OCI-LY7 (cell line): ENCODE results near the gene PCDH9. TPM values are rescaled to one million over a fixed set of nuclear protein-coding genes. Genes with fewer than 3 reads are reported as not detected.

ENCODE experiments used
- BruUV-seq: library from RNA; stranded (reverse); fragments of 400-500 nt; replicated peaks from 2 replicates; lab custom pipeline; 2021; lab: Mats Ljungman, UMichigan
- CTCF ChIA-PET: fragments of 300-600 bp; sonication (Branson Sonifier 250); formaldehyde crosslinking; loops from one replicate; lab custom pipeline; 2022; ENCODE audit warnings: antibody characterized with exemption; ENCODE audit not compliant: unreplicated experiment; lab: Charles Lee
- POLR2A ChIA-PET: fragments of 300-600 bp; sonication (Branson Sonifier 250); formaldehyde crosslinking; loops from one replicate; lab custom pipeline; 2022; ENCODE audit warnings: antibody characterized with exemption; lab: Charles Lee
- DNase-seq: peaks from one replicate; pipeline ENCODE4 v3.0.0-alpha.2; 2015; ENCODE audit warnings: low spot score
- H2AFZ ChIP-seq: fragments of 200-600 bp; sonication (generic), shearing (Covaris generic); 2 replicates; pipeline ENCODE4 v1.6.1; 2014; ENCODE audit warnings: mild to moderate bottlenecking, antibody characterized with exemption, low read length, moderate library complexity
- H3K27ac ChIP-seq: fragments of 200-600 bp; sonication (generic); 2 replicates; pipeline ENCODE4 v1.5.1; 2014; ENCODE audit warnings: mixed run types, low read depth, mild to moderate bottlenecking, moderate library complexity, low read length, inconsistent platforms; ENCODE audit not compliant: poor library complexity, severe bottlenecking
- H3K36me3 ChIP-seq: fragments of 200-600 bp; sonication (generic); 2 replicates; pipeline ENCODE4 v1.6.1; 2014; ENCODE audit warnings: mild to moderate bottlenecking, antibody characterized with exemption, low read length, moderate library complexity, mixed read lengths; ENCODE audit not compliant: insufficient read depth
- H3K4me1 ChIP-seq: fragments of 200-600 bp; sonication (generic); 2 replicates; pipeline ENCODE4 v1.5.1; 2014; ENCODE audit warnings: mild to moderate bottlenecking, low read length; ENCODE audit not compliant: insufficient read depth, poor library complexity, severe bottlenecking
- H3K4me2 ChIP-seq: fragments of 200-600 bp; sonication (generic); 2 replicates; pipeline ENCODE4 v1.6.1; 2014; ENCODE audit warnings: mild to moderate bottlenecking, low read length
- H3K4me3 ChIP-seq: fragments of 200-600 bp; sonication (generic); 2 replicates; pipeline ENCODE4 v1.5.1; 2014; ENCODE audit warnings: mild to moderate bottlenecking, low read depth, low read length; ENCODE audit not compliant: poor library complexity, severe bottlenecking
- H3K79me2 ChIP-seq: fragments of 200-600 bp; sonication (generic); 2 replicates; pipeline ENCODE4 v1.6.1; 2016; ENCODE audit warnings: low read depth, mild to moderate bottlenecking, low read length, moderate library complexity, mixed read lengths; ENCODE audit not compliant: insufficient read depth
- H3K9me2 ChIP-seq: fragments of 200-600 bp; sonication (generic); 2 replicates; pipeline ENCODE4 v1.6.1; 2016; ENCODE audit warnings: mild to moderate bottlenecking, low read length, mixed read lengths; ENCODE audit not compliant: insufficient read depth
- H3K9me3 ChIP-seq: fragments of 200-600 bp; sonication (generic); 2 replicates; pipeline ENCODE4 v1.6.1; 2014; ENCODE audit warnings: mild to moderate bottlenecking, mixed run types, low read length, mixed read lengths
- H4K20me1 ChIP-seq: fragments of 200-600 bp; sonication (generic); 2 replicates; pipeline ENCODE4 v1.6.1; 2014; ENCODE audit warnings: mild to moderate bottlenecking, antibody characterized with exemption, low read length, moderate library complexity, mixed read lengths; ENCODE audit not compliant: insufficient read depth
- EZH2phosphoT487 ChIP-seq: fragments of 200-600 bp; sonication (generic); IDR thresholded peaks from 2 replicates; pipeline ENCODE4 v1.6.1; 2018; ENCODE audit warnings: low read depth, borderline replicate concordance, mild to moderate bottlenecking, mixed run types, antibody characterized with exemption, low read length, moderate library complexity, mixed read lengths
- intact Hi-C: fragments of 100-400 bp; cut with micrococcal nuclease; formaldehyde crosslinking; loops from one replicate; pipeline ENCODE4 v1.10.0; 2022; ENCODE audit not compliant: unreplicated experiment
- total RNA-seq, 2 experiments: library from RNA; depleted of rRNA in 1 of 2; stranded (reverse); fragments of >200 nt in 1 of 2; shearing (Covaris generic) in 1 of 2; gene quantifications; 2 replicates each; pipeline ENCODE4 v1.2.3, GENCODE V29; 2014 to 2022
- TF ChIP-seq, protein P1 (sequence below): fragments of 200-600 bp; sonication (generic); conservative IDR thresholded peaks from 2 replicates; pipeline ENCODE4 v1.5.1; 2014; ENCODE audit warnings: mild to moderate bottlenecking, antibody characterized with exemption, low read length, moderate library complexity, mixed read lengths

PCDH9 gene
- total RNA-seq, 2 experiments from 2014 or later: 20.1 to 26.0 TPM

DNA sequence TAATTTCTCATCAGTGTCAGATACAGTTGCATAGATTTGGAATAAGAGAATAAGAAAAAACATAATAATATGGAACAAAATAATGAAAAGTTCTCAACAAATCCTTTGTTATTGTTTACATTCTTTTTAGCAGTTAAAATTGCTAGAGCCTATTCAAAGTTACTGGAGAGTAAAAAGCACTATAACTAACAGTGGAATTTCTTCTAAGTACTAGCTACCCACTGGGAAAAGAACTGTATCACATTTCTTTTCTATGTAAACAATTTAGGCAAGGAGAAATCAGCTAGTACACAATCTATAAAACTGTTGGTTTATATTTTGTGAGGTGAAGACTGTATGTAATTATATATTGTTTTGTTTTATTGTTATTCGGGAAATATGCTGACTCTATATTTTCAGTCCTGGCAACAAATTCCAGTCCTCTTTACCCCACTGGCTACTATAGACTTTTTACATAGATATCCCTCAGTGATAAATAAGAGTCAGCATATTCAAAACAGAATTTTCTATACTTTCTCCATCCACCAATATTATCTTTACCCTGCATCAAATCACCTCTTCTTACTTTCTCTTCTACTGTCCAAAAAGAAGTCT, 222.0 kb downstream of the PCDH9 start:
- H3K4me3 ChIP-seq: no peak overlapping the region
- intact Hi-C loops: no loop called here
- no peaks in the 10 kb centered on the region for H3K9me3 ChIP-seq
- H3K36me3 ChIP-seq: no peaks in the 10 kb centered on the region
- CTCF ChIA-PET: no interaction called here
- no peak for DNase-seq
- TF ChIP-seq, protein P1, sequence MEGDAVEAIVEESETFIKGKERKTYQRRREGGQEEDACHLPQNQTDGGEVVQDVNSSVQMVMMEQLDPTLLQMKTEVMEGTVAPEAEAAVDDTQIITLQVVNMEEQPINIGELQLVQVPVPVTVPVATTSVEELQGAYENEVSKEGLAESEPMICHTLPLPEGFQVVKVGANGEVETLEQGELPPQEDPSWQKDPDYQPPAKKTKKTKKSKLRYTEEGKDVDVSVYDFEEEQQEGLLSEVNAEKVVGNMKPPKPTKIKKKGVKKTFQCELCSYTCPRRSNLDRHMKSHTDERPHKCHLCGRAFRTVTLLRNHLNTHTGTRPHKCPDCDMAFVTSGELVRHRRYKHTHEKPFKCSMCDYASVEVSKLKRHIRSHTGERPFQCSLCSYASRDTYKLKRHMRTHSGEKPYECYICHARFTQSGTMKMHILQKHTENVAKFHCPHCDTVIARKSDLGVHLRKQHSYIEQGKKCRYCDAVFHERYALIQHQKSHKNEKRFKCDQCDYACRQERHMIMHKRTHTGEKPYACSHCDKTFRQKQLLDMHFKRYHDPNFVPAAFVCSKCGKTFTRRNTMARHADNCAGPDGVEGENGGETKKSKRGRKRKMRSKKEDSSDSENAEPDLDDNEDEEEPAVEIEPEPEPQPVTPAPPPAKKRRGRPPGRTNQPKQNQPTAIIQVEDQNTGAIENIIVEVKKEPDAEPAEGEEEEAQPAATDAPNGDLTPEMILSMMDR: no peak
- TF ChIP-seq EZH2phosphoT487: no peak
- no peaks in the 10 kb centered on the region; the same call in 1 of the 2 replicates for H3K9me2 ChIP-seq
- no peak overlapping the region for H3K27ac ChIP-seq
- no peaks in the 10 kb centered on the region for H3K4me1 ChIP-seq
- H2AFZ ChIP-seq: no peak overlapping the region; the same call in 1 of the 2 replicates
- no peaks in the 10 kb centered on the region for H4K20me1 ChIP-seq
- POLR2A ChIA-PET: interaction anchor here (0.7 to 2.0 kb wide), 2 partner anchors 10 to 29 kb away, joined by 3 to 6 read pairs; no protein-coding TSS in a partner anchor
- no peak overlapping the region for H3K4me2 ChIP-seq
- H3K79me2 ChIP-seq: no peaks in the 10 kb centered on the region
- BruUV-seq: no TSS peak

DNA sequence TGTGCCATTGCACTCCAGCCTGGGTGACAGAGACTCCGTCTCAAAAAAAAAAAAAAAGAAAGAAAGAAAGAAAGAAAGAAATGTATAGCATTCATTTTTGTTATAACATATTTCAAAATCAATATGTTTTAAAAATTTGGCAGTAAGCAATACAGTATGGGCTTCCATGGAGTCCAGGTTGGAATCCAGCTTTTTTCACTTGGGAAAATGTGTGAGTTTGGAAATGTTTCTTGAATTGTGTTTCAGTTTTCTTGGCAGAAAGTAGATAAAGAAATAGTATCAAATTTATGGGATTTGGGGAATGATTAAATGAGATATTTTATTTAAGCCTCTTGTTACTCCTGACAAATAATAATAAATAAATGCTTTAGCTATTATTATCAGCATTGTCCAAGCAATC, 225.6 kb downstream of the PCDH9 start:
- CTCF ChIA-PET: no interaction called here
- Histone ChIP-seq H2AFZ (no peak overlapping the region), H3K4me1 (no peaks in the 10 kb centered on the region), H3K4me3 (no peak overlapping the region), H3K9me3 (peaks cover 4% of the 10 kb centered on the region; the same call in 1 of the 2 replicates), H3K4me2 (no peak overlapping the region), H4K20me1 (no peaks in the 10 kb centered on the region), H3K79me2 (no peaks in the 10 kb centered on the region), H3K27ac (no peak overlapping the region), H3K36me3 (no peaks in the 10 kb centered on the region), H3K9me2 (no peaks in the 10 kb centered on the region)
- no peak for DNase-seq
- POLR2A ChIA-PET: interaction anchor here (0.7 kb wide), 1 partner anchor 1590 kb away, joined by 7 read pairs; no protein-coding TSS in a partner anchor
- TF ChIP-seq, protein P1: no peak
- TF ChIP-seq EZH2phosphoT487: no peak
- BruUV-seq: no TSS peak
- intact Hi-C loops: no loop called here

DNA sequence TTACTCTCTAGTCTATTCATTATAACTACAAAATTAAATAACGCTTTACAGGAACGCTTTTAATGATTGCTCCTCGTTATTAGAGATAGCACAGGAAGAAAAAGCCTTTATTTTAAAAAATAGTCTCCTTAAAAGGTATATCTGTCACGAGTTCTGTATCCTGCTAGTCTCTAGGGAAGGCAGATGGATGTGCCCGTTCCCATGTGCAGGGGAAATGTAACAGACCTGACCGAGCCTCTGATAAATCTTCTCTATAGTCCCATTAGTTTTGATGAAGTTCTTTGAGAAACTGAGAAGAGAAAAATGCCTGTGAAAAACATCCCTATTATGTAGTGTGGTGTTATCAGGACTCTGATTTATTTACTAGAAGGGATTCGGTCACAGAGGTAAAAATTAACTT, 226.4 kb downstream of the PCDH9 start:
- CTCF ChIA-PET: no interaction called here
- Histone ChIP-seq H3K27ac (no peak overlapping the region), H2AFZ (peak overlapping the region; percentile 45; the same call in 1 of the 2 replicates), H3K79me2 (no peaks in the 10 kb centered on the region), H3K36me3 (peaks cover 4% of the 10 kb centered on the region), H3K9me3 (peaks cover 7% of the 10 kb centered on the region; the same call in 1 of the 2 replicates), H4K20me1 (no peaks in the 10 kb centered on the region), H3K4me1 (peaks cover 2% of the 10 kb centered on the region), H3K4me2 (no peak overlapping the region), H3K4me3 (no peak overlapping the region), H3K9me2 (no peaks in the 10 kb centered on the region)
- intact Hi-C loops: no loop called here
- DNase-seq: no peak
- BruUV-seq: no TSS peak
- POLR2A ChIA-PET: interaction anchor here (0.7 kb wide), 1 partner anchor 1591 kb away, joined by 7 read pairs; no protein-coding TSS in a partner anchor
- TF ChIP-seq EZH2phosphoT487: no peak
- TF ChIP-seq, protein P1: no peak
